IMR-90 (cell line): ENCODE measurements around the gene MEF2A. TPM values are rescaled to one million over a fixed set of nuclear protein-coding genes. Genes with fewer than 3 reads are reported as not detected.

Experiments
- ATAC-seq: fragments of 200-7000 bp; cut with Tn5 transposase; 2 replicates; pipeline ENCODE4 v1.9.1; 2020; ENCODE audit warnings: low read depth, mild to moderate bottlenecking, moderate library complexity
- BruUV-seq: library from RNA; stranded (reverse); fragments of 400-500 nt; replicated peaks from 2 replicates; lab custom pipeline; 2021; lab: Mats Ljungman, UMichigan
- CTCF ChIA-PET: fragments of 300-600 bp; formaldehyde crosslinking; extraction: SDS; loops from one replicate; lab custom pipeline; 2021; ENCODE audit warnings: antibody characterized with exemption; lab: Yijun Ruan, JAX
- POLR2A ChIA-PET: fragments of 300-600 bp; sonication (Branson Sonifier 250); formaldehyde crosslinking; loops from one replicate; lab custom pipeline; 2022; ENCODE audit warnings: antibody characterized with exemption; ENCODE audit not compliant: unreplicated experiment; lab: Charles Lee
- DNase-seq: peaks from one replicate; pipeline ENCODE4 v3.0.0; 2013
- H2AFZ ChIP-seq: replicated peaks from 2 replicates; pipeline ENCODE3; 2013; ENCODE audit warnings: low read length, mild to moderate bottlenecking; ENCODE audit not compliant: poor library complexity
- H2AK5ac ChIP-seq: 2 replicates; pipeline ENCODE4 v1.6.1; 2013; ENCODE audit warnings: low read depth, low read length, inconsistent platforms
- H2AK9ac ChIP-seq: replicated peaks from 2 replicates; pipeline ENCODE3; 2013; ENCODE audit warnings: mild to moderate bottlenecking, low read depth, low read length, moderate library complexity; ENCODE audit not compliant: poor library complexity
- H2BK120ac ChIP-seq: 2 replicates; pipeline ENCODE4 v1.6.1; 2013; ENCODE audit warnings: low read depth, low read length, inconsistent platforms
- H2BK15ac ChIP-seq: 3 replicates; pipeline ENCODE4 v1.6.1; 2013; ENCODE audit warnings: low read depth, low read length, inconsistent platforms
- H2BK20ac ChIP-seq: 2 replicates; pipeline ENCODE4 v1.6.1; 2013; ENCODE audit warnings: low read depth, mild to moderate bottlenecking, inconsistent platforms, low read length, moderate library complexity
- H2BK5ac ChIP-seq: 2 replicates; pipeline ENCODE4 v1.6.1; 2013; ENCODE audit warnings: mild to moderate bottlenecking, low read depth, low read length, inconsistent platforms; ENCODE audit not compliant: poor library complexity, severe bottlenecking
- H3K14ac ChIP-seq: replicated peaks from 2 replicates; pipeline ENCODE4 v1.6.1; 2013; ENCODE audit warnings: low read depth, low read length, inconsistent platforms
- H3K18ac ChIP-seq: 2 replicates; pipeline ENCODE4 v1.6.1; 2013; ENCODE audit warnings: low read depth, low read length, control low read depth
- H3K23ac ChIP-seq: 2 replicates; pipeline ENCODE4 v1.6.1; 2013; ENCODE audit warnings: low read depth, low read length, inconsistent platforms
- H3K27ac ChIP-seq: 2 replicates; pipeline ENCODE4 v1.5.1; 2013; ENCODE audit warnings: mild to moderate bottlenecking, control low read depth, low read length; ENCODE audit not compliant: insufficient read depth
- H3K27me3 ChIP-seq: 2 replicates; pipeline ENCODE4 v1.6.1; 2013; ENCODE audit warnings: low read length; ENCODE audit not compliant: control insufficient read depth, insufficient read depth
- H3K36me3 ChIP-seq: 2 replicates; pipeline ENCODE4 v1.6.1; 2013; ENCODE audit warnings: low read length, mixed read lengths; ENCODE audit not compliant: control insufficient read depth, insufficient read depth
- H3K4ac ChIP-seq: 2 replicates; pipeline ENCODE4 v1.6.1; 2013; ENCODE audit warnings: low read depth, low read length, inconsistent platforms
- H3K4me1 ChIP-seq: 2 replicates; pipeline ENCODE4 v1.6.1; 2013; ENCODE audit warnings: low read length, mixed read lengths; ENCODE audit not compliant: control insufficient read depth, insufficient read depth
- H3K4me2 ChIP-seq: 2 replicates; pipeline ENCODE4 v1.6.1; 2013; ENCODE audit warnings: low read depth, mild to moderate bottlenecking, control low read depth, low read length, moderate library complexity
- H3K4me3 ChIP-seq: 2 replicates; pipeline ENCODE4 v1.5.1; 2013; ENCODE audit warnings: low read depth, mild to moderate bottlenecking, control low read depth, low read length, moderate library complexity; ENCODE audit not compliant: insufficient read depth
- H3K56ac ChIP-seq: 2 replicates; pipeline ENCODE4 v1.6.1; 2013; ENCODE audit warnings: low read length, inconsistent platforms; ENCODE audit not compliant: insufficient read depth; ENCODE audit errors: extremely low read depth
- H3K79me1 ChIP-seq, 2 experiments: 2 replicates each; pipeline ENCODE4 v1.6.1; 2013; ENCODE audit warnings: low read length in 2 of 2, inconsistent platforms in 1 of 2, low read depth in 1 of 2
- H3K9ac ChIP-seq: 2 replicates; pipeline ENCODE4 v1.6.1; 2013; ENCODE audit warnings: low read depth, low read length, control low read depth
- H3K9me1 ChIP-seq: 2 replicates; pipeline ENCODE4 v1.6.1; 2013; ENCODE audit warnings: low read length, inconsistent platforms; ENCODE audit not compliant: insufficient read depth
- H3K9me3 ChIP-seq: 2 replicates; pipeline ENCODE4 v1.6.1; 2013; ENCODE audit warnings: low read length; ENCODE audit not compliant: control insufficient read depth, insufficient read depth
- H4K20me1 ChIP-seq: 2 replicates; pipeline ENCODE4 v1.6.1; 2013; ENCODE audit warnings: low read length, inconsistent platforms; ENCODE audit not compliant: insufficient read depth
- H4K5ac ChIP-seq: 2 replicates; pipeline ENCODE4 v1.6.1; 2013; ENCODE audit warnings: mild to moderate bottlenecking, low read depth, low read length, control low read depth
- H4K8ac ChIP-seq, 2 experiments: 2 replicates each; pipeline ENCODE4 v1.6.1; 2013; ENCODE audit warnings: low read depth in 2 of 2, low read length in 2 of 2, control low read depth in 1 of 2, inconsistent platforms in 1 of 2
- H4K91ac ChIP-seq: 2 replicates; pipeline ENCODE4 v1.6.1; 2013; ENCODE audit warnings: low read depth, low read length, inconsistent platforms; ENCODE audit not compliant: insufficient read depth
- CEBPB ChIP-seq: IDR thresholded peaks from 2 replicates; pipeline ENCODE4 v1.6.1; 2012; ENCODE audit warnings: low read depth, low read length, improper control_type of control experiment
- CTCF ChIP-seq: conservative IDR thresholded peaks from 2 replicates; pipeline ENCODE4 v1.5.1; 2012; ENCODE audit warnings: mild to moderate bottlenecking, low read depth, low read length, improper control_type of control experiment
- MXI1 ChIP-seq: IDR thresholded peaks from 2 replicates; pipeline ENCODE4 v1.6.1; 2012; ENCODE audit warnings: low read depth, mild to moderate bottlenecking, low read length, moderate library complexity, borderline replicate concordance
- RFX5 ChIP-seq: IDR thresholded peaks from 2 replicates; pipeline ENCODE4 v1.8.0; 2012; ENCODE audit warnings: low read depth, mild to moderate bottlenecking, low read length, moderate library complexity
- WGBS, 2 experiments: methylation state at CpG; one replicate each; pipeline versions ENCODE4 v1.1.5 to v1.1.7; 2013; ENCODE audit warnings: missing lambda C conversion rate in 2 of 2; ENCODE audit not compliant: insufficient read length in 1 of 2; ENCODE audit errors: extremely low coverage in 2 of 2; 5-methylcytosine and 5-hydroxymethylcytosine counted together
- dilution Hi-C: fragments of 300-500 bp; cut with HindIII; formaldehyde crosslinking; loops from one replicate; pipeline ENCODE4 v1.14.3; 2018; ENCODE audit warnings: low sequenced_read_pairs; ENCODE audit not compliant: unreplicated experiment
- in situ Hi-C: fragments of 300-500 bp; cut with MboI; formaldehyde crosslinking; loops from 3 replicates; pipeline ENCODE4 v1.14.3; 2019; ENCODE audit warnings: low sequenced_read_pairs, inconsistent platforms, mixed read lengths
- intact Hi-C: fragments of 100-400 bp; cut with micrococcal nuclease; formaldehyde crosslinking; loops from 2 replicates; pipeline ENCODE4 v1.10.0; 2022
- polyA plus RNA-seq, 3 experiments: library from polyadenylated mRNA; depleted of rRNA; stranded (reverse); fragments of >200 nt; gene quantifications; 2 replicates each; pipeline ENCODE4 v1.2.3, GENCODE V29; 2012; ENCODE audit warnings: low replicate concordance in 1 of 3
- total RNA-seq: library from RNA; depleted of rRNA; stranded (reverse); fragments of >200 nt; gene quantifications from 2 replicates; pipeline ENCODE4 v1.2.3, GENCODE V29; 2012

Gene MEF2A
- total and polyA plus RNA-seq, 2 of the 4 experiments (the other 2 are of a cell fraction) = 16.1 to 16.7 TPM

- H3K27ac ChIP-seq = no peak overlapping the region
- no CpG with 5 or more reads among the region's 1 CpG for WGBS, 2 experiments
Measured at GRCh38 chr15:99603828-99604227, 38.0 kb downstream of the MEF2A start.

More at GRCh38 chr15:99603828-99604227, 38.0 kb downstream of the MEF2A start:
- Histone ChIP-seq H2BK15ac (no peak overlapping the region), H2AK9ac (no peak overlapping the region), H2AK5ac (no peak overlapping the region), H3K27me3 (no peaks in the 10 kb centered on the region), H2BK5ac (no peak overlapping the region), H2AFZ (no peak overlapping the region), H3K4me2 (no peak overlapping the region), H3K14ac (no peak overlapping the region), H2BK20ac (no peak overlapping the region), H3K79me1 (peaks cover 38 to 55% of the 10 kb centered on the region in 2 experiments), H3K4me3 (no peak overlapping the region), H4K5ac (no peak overlapping the region), H3K9me1 (peaks cover 8% of the 10 kb centered on the region; the same call in 1 of the 2 replicates), H4K8ac (no peak overlapping the region), H3K4me1 (peaks cover 3% of the 10 kb centered on the region; the same call in 1 of the 2 replicates), H2BK120ac (no peak overlapping the region), H4K91ac (no peak overlapping the region), H4K20me1 (peaks cover 27% of the 10 kb centered on the region; the same call in 1 of the 2 replicates), H3K56ac (no peak overlapping the region), H3K18ac (no peak overlapping the region), H3K23ac (no peak overlapping the region), H3K36me3 (peaks cover 8% of the 10 kb centered on the region; the same call in 1 of the 2 replicates), H3K4ac (no peak overlapping the region), H3K9me3 (no peaks in the 10 kb centered on the region), H3K9ac (no peak overlapping the region)
- POLR2A ChIA-PET = no interaction called here
- in situ Hi-C loops = no loop called here
- peak; percentile 9 for DNase-seq
- no peak for TF ChIP-seq CTCF
- TF ChIP-seq MXI1 = no peak
- TF ChIP-seq RFX5 = no peak
- TF ChIP-seq CEBPB = no peak
- CTCF ChIA-PET = no interaction called here
- no peak for ATAC-seq
- dilution Hi-C loops = no loop called here
- intact Hi-C loops = no loop called here
- no TSS peak for BruUV-seq
